Measurements from ENCODE around the gene ELOVL5.

Gene ELOVL5

GRCh38 chr6:53268858-53269608 lies 79.7 kb downstream of the ELOVL5 start:
- DNase-seq, result no peak

GRCh38 chr6:53266553-53267090 lies 82.1 kb downstream of the ELOVL5 start:
- DNase-seq, result no peak

- no peak for DNase-seq
Measured at GRCh38 chr6:53264915-53265607, 83.7 kb downstream of the ELOVL5 start.

- DNase-seq, result no peak
Measured at GRCh38 chr6:53264337-53264736, 84.4 kb downstream of the ELOVL5 start.

- no peak for DNase-seq
Measured at GRCh38 chr6:53263917-53264316, 84.8 kb downstream of the ELOVL5 start.

GRCh38 chr6:53259860-53260580 lies 88.7 kb downstream of the ELOVL5 start:
- no peak for DNase-seq

GRCh38 chr6:53258774-53259155 lies 90.0 kb downstream of the ELOVL5 start:
- no peak for DNase-seq

GRCh38 chr6:53258076-53258773 lies 90.5 kb downstream of the ELOVL5 start:
- DNase-seq, result no peak

GRCh38 chr6:53257533-53257932 lies 91.2 kb downstream of the ELOVL5 start:
- no peak for DNase-seq

- DNase-seq, result no peak
Measured at GRCh38 chr6:53257001-53257400, 91.7 kb downstream of the ELOVL5 start.

GRCh38 chr6:53252177-53252692 lies 96.5 kb downstream of the ELOVL5 start:
- no peak for DNase-seq

GRCh38 chr6:53251033-53251672 lies 97.6 kb downstream of the ELOVL5 start:
- DNase-seq, result no peak

- no peak for DNase-seq
Measured at GRCh38 chr6:53250176-53251032, 98.3 kb downstream of the ELOVL5 start.

- no peak for DNase-seq
Measured at GRCh38 chr6:53246924-53247323, 101.8 kb downstream of the ELOVL5 start.

- no peak for DNase-seq
Measured at GRCh38 chr6:53244958-53245357, 103.8 kb downstream of the ELOVL5 start.

- no peak for DNase-seq
Measured at GRCh38 chr6:53244399-53244931, 104.3 kb downstream of the ELOVL5 start.

- DNase-seq, result no peak
Measured at GRCh38 chr6:53241938-53242337, 106.8 kb downstream of the ELOVL5 start.

- no peak for DNase-seq
Measured at GRCh38 chr6:53240761-53241160, 108.0 kb downstream of the ELOVL5 start.

- no peak for DNase-seq
Measured at GRCh38 chr6:53240139-53240538, 108.6 kb downstream of the ELOVL5 start.

- no peak for DNase-seq
Measured at GRCh38 chr6:53239526-53239925, 109.2 kb downstream of the ELOVL5 start.

GRCh38 chr6:53238311-53238710 lies 110.4 kb downstream of the ELOVL5 start:
- no peak for DNase-seq
